ENCODE results near the gene MANBA.
"Not testable (repeated sequence)": the region's sequence is repeated elsewhere in the genome, so short reads cannot be mapped to it uniquely, and the experiment has no call there.

Gene MANBA

DNA sequence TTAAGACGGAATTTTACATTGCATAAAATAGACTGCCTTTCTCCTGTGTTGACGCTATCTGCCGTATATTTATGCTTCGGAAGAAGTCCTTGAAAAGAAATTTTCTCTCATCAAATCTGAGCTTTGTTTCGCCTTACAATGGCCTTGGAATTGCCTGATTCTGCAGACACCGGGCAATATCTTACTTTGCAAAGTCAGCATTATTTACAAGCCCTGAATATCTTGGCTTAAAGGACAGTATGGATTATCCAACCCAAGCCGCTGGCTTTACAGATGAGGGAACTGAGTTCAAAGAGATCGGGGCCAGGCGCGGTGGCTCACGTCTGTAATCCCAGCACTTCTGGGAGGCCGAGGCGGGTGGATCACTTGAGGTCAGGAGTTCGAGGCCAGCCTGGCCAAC is 1.1 kb upstream of the MANBA start:
- DNase-seq (ENCODE audit: low spot score), result no peak

DNA sequence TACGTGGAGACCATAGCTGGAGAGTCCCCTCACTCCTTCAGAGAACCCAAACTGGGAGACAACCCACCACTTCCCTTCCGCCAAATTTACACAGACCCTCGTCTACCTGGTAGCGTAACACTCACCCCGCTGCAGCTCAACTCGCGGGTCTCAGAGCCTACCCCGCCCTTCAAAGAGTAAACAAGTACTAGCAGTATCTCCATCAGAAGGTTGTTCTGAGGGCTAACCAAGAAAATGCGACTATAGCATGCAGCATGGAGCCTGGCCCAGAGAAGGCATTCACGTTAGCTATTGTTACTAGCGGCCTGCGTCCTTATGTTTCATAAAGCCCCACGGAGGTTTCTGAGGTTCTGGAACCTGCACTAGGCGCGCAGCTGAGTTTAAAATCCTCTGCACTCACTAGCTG is 531 bp upstream of the MANBA start:
- no peak for DNase-seq (ENCODE audit: low spot score)

DNA sequence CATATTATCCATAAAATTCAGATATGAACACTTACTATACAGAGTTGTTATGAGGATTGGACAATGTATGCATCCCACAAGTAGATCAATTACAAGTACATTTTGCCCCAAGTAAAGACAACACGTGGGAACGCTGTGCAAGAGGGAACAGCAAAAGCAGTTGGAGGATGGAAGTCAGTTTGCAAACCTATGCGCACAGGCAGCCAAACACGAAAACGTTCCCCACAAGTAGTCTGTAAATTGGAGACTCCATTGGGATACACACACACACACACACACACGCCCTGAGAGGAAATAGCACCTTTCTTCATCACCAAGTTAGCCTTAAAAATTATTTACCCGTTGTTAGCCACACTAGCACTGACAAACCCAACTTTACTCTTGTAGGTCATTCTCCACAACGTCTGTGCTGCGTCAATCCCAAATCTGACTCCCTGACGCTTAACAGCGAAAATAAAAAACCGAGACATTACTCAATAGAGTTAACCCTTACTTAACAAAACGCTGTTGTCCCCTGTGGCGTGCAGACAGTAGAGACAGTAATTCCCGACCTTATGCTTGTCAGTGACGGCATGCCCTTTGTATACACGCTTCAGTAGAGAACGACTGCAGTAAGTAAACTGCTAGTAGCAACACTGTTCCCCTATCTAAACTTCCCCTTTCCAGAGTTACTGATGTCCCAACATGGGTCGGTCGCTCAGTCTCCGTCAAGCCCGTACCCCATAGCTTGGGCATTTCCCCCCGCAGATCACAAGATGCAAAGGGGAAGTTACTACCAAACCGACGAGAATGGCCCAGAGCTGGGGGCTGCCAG is 730 bp downstream of the MANBA start:
- no peak for DNase-seq (ENCODE audit: low spot score)

DNA sequence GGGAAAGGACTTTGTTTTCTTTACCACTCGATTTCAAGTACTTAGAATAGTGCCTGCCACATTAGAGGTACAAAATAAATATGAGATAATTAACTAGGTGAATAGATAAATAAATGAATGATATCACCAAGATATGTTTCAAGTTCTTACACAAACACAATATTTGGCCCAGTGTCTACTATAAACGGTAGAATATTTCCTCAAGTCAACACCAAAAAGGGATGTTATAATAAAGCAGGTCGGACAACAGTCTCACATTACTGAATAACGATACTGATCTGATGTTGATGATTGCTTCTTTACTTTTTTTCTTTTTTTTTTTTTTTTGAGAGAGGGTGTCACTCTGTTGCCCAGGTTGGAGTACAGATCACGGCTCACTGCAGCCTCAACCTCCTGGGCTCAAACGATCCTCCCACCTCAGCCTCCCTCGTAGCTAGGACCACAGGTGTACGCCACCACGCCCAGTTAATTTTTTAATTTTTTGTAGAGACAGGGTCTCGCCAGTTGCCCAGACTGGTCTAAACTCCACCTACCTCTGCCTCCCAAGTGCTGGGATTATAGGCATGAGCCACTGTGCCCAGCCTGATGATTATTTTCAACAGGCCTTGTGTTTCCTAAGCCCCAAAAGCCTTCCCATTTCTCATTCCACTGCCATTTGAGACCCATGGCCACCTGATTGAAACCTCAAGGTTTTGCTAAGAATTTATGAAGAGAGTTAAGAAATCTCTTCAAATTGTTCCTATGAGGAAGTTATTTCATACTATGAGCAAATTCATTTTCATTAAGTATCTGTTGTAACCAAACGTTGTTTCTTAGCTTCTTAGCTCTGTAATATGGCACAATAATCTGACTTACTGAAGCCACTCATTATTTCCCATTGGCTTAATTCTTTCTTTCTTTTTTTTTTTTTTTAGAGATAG is 2.3 kb downstream of the MANBA start:
- DNase-seq (ENCODE audit: low spot score), result no peak

DNA sequence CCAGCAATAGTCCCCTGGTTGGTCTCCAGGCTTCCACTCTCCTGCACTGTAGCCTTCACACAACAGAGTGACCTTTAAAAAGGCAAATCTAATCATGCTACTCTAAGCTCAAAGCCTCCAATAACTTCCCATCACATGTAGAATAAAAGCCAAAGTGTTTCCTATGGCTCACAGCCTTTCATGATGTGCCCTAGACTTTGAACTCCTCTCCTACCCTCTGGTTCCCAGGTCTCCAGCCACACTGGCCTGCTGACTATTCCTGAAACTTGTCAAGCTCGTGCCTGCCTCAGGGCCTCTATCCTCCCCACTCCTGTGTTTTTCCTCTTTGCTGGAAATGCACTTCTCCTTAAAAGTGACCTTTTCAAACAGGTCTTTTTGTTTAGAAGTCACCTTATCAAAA is 3.1 kb downstream of the MANBA start:
- no peak for DNase-seq (ENCODE audit: low spot score)

DNA sequence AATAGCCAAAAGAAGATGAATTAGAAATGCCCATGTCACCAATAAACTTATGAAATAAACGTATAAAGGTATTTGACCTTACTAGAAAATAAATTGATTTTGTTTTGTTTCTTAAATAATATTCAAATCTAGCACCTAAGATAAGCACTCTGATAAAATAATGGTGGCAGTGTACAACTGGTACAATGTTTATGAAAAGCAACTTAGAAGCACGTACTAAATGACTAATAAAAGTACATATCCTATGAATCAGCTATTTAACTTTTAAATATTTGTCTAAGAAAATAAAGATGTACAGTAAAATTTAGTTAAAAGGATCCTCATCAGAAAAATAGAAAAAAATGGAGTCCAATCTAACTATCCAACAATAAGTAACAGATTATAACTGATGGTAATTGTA is 6.7 kb downstream of the MANBA start:
- DNase-seq (ENCODE audit: low spot score), result no peak

DNA sequence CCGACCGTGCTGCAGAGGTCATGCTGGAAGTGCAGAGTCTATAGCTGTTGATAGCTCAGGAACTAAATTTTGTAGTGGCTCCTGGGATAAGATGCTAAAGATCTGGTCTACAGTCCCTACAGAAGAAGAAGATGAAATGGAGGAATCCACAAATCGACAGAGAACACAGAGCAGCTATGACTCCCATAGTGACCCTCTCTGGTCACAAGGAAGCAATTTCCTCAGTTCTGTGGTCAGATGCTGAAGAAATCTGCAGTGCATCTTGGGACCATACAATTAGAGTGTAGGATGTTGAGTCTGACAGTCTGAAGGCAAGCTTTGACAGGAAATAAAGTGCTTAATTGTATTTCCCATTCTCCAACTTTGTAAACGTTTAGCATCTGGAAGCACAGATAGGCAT is 8.8 kb downstream of the MANBA start:
- DNase-seq (ENCODE audit: low spot score), result no peak

DNA sequence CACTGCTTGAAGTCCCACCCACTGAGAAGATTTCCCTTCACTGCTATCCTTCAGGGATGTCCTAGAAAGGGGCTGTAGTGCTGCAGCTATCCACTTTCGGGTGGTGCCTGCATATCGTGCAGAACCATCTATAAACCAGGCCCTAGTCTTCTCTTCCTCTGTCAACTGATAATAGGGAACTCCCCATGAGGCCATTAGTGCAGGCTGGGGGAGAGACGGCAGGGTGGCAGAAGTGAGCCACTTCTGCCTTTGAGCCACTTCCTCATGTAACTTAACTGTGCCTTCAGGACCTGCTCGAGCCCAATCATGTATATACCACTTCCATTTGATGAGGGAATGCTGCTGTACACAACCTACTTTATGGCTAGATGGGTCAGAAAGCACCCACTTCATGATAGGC is 17.4 kb downstream of the MANBA start:
- DNase-seq (ENCODE audit: low spot score), result not testable (repeated sequence)

DNA sequence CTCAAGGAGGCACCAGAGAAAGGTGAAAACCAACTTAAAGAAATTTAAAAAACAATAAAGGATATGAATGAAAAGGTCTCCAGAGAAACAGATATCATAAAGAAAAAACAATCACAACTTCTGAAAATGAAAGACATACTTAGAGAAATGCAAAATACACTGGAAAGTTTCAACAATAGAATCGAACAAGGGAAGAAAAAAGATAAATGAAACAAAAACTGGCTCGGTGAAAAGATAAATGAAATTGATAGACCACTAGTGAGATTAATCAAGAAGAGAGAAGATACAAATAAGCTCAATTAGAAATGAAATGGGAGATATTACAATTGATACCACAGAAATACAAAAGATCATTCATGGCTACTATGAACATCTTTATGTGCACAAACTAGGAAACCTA is 22.0 kb downstream of the MANBA start:
- not testable (repeated sequence) for DNase-seq (ENCODE audit: low spot score)

DNA sequence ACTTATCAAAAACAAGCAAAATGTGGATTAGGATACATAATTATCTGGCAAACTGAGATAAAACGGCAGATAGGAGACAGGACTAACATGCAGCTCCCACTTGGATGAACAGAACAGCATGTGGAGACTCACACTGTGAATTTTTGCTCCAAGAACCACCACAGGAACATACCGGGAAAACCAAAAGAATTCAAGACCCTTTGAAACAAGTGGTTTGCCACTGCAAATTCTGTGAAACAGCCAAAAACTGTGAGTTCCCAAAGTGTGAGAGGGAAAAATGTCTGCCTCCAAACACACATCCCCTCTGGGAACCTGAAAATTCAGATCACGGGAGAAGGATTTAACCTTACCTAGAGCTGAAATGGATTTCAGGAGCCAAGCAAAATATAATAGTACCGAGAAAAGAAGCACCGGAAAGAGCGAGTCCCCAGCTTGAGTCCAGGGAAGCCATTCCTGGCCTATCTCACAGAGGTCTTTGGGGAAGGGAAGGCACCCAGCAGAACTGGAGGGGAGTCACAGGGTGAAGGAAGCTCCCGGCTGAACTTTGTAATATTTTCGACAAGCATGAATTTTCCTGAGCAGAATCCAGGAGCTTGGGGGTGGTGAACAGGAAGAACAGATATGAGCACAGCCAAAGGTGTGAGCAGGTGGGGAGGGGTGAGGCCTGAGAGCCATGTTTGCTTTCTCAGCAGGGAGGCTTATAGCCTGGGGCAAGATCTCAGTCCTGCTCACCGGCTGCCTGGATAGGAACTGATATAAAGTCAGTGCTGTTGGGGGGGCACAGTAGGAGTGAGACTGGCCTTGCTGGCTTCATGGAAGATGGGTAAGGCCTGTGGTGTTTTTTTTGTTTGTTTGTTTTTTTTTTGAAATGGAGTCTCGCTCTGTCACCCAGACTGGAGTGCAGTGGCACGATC is 23.9 kb downstream of the MANBA start:
- no peak for DNase-seq (ENCODE audit: low spot score)

DNA sequence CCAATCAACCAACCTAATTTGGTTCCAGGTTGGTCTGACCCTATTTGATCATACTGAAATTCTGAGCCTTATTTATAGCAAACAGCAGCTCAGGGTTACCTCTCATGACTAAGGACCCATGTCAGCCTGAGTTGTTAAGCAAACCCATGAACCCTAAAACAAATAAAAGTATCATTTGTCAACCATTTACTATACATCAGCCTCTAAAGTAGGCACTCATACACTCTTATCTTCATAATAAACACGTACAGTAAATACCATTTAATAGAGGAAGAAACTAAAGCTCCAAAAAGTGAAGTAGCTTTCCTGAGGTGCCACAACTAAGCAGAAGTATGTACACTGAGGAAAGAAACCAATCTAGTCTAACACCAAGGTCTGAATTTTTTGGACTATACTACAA is 25.2 kb downstream of the MANBA start:
- no peak for DNase-seq (ENCODE audit: low spot score)

DNA sequence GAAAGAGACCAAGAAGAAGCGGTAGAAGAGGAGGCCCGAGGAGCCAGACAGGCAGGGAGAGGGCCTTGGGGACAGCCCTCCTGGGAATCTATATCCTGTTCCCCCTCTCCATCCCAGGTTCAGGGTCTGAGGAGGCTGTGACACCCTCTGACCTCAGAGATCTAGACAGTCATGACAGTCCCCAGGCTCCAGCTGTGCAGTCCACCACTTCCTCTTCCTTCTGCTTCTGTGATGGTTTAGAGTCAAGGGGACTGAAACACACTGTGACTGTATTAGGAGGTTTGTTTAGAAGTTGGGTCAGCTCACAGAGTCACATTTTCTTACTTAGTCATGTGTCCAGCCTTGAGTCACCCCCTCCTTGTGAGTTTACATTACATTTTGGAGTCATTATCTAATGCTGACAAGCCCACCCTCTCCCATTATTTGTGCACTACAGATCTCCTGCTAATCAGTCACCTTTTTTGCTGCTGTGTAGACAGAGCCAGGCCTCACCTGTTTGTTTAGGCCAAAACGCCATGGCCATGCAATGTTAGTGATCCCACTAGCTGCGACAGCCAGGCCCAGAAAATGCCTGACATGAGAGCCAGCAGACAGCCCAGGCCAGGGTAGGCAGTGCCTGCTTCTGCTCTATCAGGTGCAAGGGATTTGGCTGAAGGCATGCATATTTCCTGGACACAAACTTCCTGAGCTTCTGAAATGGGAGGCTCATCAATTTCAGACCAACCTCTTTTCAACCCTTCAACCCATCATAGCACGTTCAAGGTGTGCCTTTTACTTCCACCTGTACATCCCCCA is 26.0 kb downstream of the MANBA start:
- no peak for DNase-seq (ENCODE audit: low spot score)

DNA sequence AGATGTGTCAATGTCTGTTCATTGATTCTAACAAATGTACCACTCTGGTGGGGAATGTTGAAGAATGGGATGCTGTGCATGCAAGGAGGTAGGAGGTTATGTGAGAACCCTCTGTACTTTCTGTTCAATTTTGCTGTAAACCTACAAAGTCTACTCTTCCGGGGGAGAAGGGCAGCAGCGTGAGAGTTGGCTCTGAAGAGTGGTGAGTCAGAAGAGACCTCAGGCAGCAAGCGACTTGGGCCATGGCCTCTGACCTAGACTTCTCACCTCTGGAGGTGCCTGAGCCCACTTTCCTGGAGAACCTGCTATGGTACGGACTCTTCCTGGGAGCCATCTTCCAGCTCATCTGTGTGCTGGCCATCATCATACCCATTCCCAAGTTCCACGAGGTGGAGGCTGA is 26.7 kb downstream of the MANBA start:
- DNase-seq (ENCODE audit: low spot score), result no peak

DNA sequence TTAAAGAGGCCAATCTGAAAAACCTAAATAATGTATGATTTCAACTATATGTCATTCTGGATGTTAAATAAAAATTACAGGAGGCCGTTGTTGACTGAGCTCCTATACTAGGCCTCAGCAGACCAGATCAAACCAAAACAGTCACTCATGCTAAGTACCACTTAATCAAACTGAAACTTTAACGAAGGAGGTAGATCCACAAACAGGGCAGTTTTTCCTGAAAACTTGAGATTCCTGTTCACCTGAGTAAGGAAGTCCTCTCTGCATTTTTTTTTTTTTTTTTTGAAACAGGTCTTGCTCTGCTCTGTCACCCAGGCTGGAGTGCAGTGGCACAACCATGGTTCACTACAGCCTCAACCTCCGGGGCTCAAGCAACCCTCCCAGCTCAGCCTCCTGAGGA is 27.7 kb downstream of the MANBA start:
- no peak for DNase-seq (ENCODE audit: low spot score)

DNA sequence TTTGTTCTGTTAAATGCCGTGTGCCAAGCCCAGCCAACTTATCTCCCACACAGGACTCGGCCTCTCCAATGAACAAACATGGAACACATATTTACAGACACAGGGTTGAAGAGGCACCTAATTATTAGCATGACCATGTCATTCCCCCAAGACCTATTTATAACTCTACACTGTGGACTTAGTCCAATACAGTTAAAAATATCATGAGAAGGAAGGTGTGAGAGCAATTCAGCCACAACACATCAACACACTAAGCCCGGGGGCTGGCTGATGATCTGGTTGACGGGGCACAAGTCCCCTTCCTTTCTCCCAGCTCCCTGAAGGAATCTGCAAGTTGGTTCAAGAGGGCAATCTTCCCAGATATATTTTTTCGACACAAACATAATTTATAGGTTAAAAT is 28.1 kb downstream of the MANBA start:
- no peak for DNase-seq (ENCODE audit: low spot score)

DNA sequence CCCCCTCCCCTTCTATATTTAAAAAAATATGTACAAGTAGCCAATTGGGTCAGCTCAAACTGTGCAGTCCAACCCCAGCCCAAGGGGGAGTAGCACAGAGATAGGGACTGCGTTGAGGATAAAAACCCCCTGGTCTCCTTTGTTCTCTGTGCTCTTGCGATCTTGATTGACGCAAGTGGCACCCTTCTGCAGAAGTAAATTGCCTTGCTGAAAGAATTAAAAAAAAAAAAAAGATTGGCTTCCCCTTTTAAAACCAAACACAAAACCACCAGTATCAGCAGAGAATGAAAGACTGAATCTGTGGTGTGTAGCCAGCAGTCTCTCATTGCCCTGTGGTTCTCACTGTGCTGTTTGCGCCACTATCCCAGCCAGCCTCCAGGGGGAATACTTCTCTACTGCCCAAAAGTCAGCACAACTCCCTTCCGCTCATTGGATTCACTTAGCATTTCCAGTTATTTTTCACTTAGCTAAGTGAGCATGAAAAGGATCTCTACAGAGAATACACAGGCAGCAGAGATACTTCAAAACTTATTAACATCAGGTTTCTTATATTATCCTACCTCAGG is 29.7 kb downstream of the MANBA start:
- DNase-seq (ENCODE audit: low spot score), result peak; percentile 34

DNA sequence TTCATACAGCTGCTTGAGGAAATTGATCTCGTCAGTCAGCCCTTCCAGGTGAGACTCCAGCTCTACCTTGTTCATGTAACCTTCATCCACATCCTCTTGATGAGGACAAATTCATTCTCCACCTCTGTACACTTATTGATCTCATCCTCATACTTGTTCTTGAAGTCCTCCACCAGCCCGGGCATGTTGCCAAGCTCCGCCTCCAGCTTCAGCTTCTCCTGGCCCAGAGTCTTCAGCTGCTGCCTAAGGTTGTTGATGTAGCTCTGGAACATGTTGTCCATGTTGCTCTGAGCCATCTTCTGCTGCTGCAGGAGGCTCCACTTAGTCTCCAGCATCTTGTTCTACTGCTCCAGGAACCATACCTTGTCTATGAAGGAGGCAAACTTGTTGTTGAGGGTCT is 31.3 kb downstream of the MANBA start:
- not testable (repeated sequence) for DNase-seq (ENCODE audit: low spot score)

DNA sequence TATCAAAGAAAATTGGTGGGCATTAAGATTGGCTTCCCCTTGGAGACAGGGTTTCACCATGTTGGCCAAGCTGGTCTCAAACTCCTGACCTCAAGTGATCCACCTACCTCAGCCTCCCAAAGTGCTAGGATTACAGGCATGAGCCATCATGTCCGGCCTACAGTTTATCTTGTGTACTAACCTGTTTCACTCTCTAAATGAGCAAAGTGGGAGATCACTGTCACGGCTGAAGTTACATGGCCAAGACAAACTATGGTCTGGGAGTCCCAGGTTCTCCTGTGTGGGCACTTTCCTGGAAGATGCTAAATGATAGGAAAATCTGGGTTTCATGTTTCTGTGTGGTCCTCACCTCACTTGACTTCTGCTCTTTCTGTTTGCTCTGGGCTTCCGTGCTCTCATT is 33.8 kb downstream of the MANBA start:
- not testable (repeated sequence) for DNase-seq (ENCODE audit: low spot score)

DNA sequence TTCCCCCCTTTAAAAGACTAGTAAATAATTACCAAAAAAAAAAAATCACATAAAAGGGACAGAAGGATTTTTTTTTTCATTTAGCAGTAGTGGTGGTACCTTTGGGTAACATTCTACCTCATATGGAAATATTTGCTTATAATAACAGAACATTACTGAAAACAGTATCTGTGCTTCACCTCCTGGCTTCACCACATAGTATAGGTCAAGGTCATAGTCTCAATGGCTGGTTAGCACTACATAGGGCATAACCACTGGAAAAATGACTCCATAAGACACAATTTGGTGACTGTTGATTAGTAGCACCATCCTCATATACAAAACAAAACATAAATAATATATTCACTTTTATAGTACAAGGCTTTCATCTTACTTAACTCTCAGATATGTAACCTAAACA is 34.7 kb downstream of the MANBA start:
- DNase-seq (ENCODE audit: low spot score), result no peak

DNA sequence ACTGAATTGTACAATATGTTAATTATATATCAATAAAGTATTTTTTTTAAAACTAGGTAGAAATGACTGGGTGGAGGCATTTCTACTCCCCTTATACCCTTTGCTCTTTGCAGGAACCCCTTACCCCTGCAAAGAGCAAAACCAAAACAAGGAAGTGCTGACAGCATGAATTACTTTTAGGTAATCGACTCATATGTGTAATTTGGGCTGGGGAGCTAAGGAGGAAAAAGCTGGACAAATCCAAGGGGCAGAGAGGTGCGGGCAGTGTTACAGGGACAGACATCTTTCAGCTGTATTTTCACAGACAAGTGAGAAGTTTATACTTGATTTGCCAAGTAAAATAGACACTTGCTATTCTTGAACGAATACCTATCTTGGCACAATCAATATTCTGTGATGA is 35.5 kb downstream of the MANBA start:
- no peak for DNase-seq (ENCODE audit: low spot score)

DNA sequence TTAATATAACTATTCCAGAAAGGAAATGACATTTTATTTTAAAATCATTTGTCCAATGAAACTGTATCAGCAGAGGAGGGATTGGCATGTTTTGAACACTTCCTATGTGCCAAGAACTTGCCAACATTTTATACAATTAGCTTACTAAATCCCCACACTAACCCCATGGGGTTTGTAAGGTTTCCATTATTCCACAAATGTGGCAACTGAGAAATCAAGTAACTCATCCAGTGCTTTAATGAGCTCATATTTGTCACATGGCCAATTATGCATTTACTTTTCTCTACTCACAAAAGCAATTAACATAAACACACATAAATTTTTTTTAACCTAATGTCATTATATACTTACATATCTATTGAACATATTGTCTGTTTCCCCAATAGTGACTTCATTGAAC is 37.3 kb downstream of the MANBA start:
- no peak for DNase-seq (ENCODE audit: low spot score)
